Activated naive CD8-positive, alpha-beta T cell treated with anti-CD3 and anti-CD28 coated beads, Interleukin-2, amount 10 ng/mL, durations not matched to agents 7 days and 5 days (primary cell): ENCODE measurements around the gene DBNDD2. TPM values are rescaled to one million over a fixed set of nuclear protein-coding genes. Genes with fewer than 3 reads are reported as not detected.

Source experiments
- ATAC-seq: fragments of 150-1000 bp; cut with Tn5 transposase; one replicate; pipeline ENCODE4 v1.10.0; 2021; ENCODE audit warnings: low read depth, moderate library complexity
- POLR2A ChIA-PET: fragments of 350-600 bp; sonication (Branson Sonifier 250); formaldehyde crosslinking; loops from one replicate; lab custom pipeline; 2021; ENCODE audit warnings: antibody characterized with exemption; lab: Charles Lee
- DNase-seq: peaks from one replicate; pipeline ENCODE4 v3.0.0; 2021
- H3K27ac Mint-ChIP-seq: one replicate; pipeline ENCODE4 v1.8.0; 2022; ENCODE audit warnings: mild to moderate bottlenecking, mixed read lengths
- H3K27me3 Mint-ChIP-seq: one replicate; pipeline ENCODE4 v1.8.0; 2022; ENCODE audit warnings: mild to moderate bottlenecking, moderate library complexity, mixed read lengths
- H3K36me3 Mint-ChIP-seq: one replicate; pipeline ENCODE4 v1.8.0; 2021; ENCODE audit warnings: mild to moderate bottlenecking, mixed read lengths
- H3K4me1 Mint-ChIP-seq: one replicate; pipeline ENCODE4 v1.8.0; 2021; ENCODE audit warnings: mixed read lengths
- H3K4me3 Mint-ChIP-seq: one replicate; pipeline ENCODE4 v1.8.0; 2022; ENCODE audit warnings: mild to moderate bottlenecking, moderate library complexity, mixed read lengths
- H3K9me3 Mint-ChIP-seq: one replicate; pipeline ENCODE4 v1.8.0; 2021; ENCODE audit warnings: mixed read lengths
- microRNA-seq: library from miRNA; unstranded; fragments of <30 nt; microRNA quantifications from one replicate; pipeline ENCODE4 v1.2.0, GENCODE V29; 2022
- total RNA-seq, 2 experiments: library from RNA; stranded (reverse); gene quantifications; one replicate each; pipeline ENCODE4 v1.2.3, GENCODE V29; 2021

The DBNDD2 gene
- total RNA-seq, 2 experiments from 2014 or later = 21.1 TPM

GRCh38 chr20:45452238-45452637 is 44.1 kb downstream of the DBNDD2 start:
- POLR2A ChIA-PET = no interaction called here
- H3K36me3 Mint-ChIP-seq = no peaks in the 10 kb centered on the region
- no peak overlapping the region for H3K4me3 Mint-ChIP-seq

GRCh38 chr20:45452772-45453691 is 44.9 kb downstream of the DBNDD2 start:
- POLR2A ChIA-PET = no interaction called here
- Mint-ChIP-seq H3K27ac (no peak overlapping the region), H3K4me1 (peaks cover 3% of the 10 kb centered on the region), H3K4me3 (no peak overlapping the region), H3K36me3 (no peaks in the 10 kb centered on the region), H3K9me3 (no peaks in the 10 kb centered on the region), H3K27me3 (peaks cover 3% of the 10 kb centered on the region)
- DNase-seq = no peak
- ATAC-seq = no peak

More at GRCh38 chr20:45452238-45452637, 44.1 kb downstream of the DBNDD2 start:
- no peak overlapping the region for H3K27ac Mint-ChIP-seq
- H3K4me1 Mint-ChIP-seq = peaks cover 4% of the 10 kb centered on the region
- no peak for ATAC-seq
- DNase-seq = no peak
- H3K27me3 Mint-ChIP-seq = peaks cover 5% of the 10 kb centered on the region
- no peaks in the 10 kb centered on the region for H3K9me3 Mint-ChIP-seq

GRCh38 chr20:45456632-45457031 is 48.5 kb downstream of the DBNDD2 start:
- Mint-ChIP-seq H3K9me3 (no peaks in the 10 kb centered on the region), H3K27me3 (no peaks in the 10 kb centered on the region), H3K4me3 (no peak overlapping the region), H3K4me1 (no peaks in the 10 kb centered on the region), H3K27ac (no peak overlapping the region), H3K36me3 (no peaks in the 10 kb centered on the region)
- DNase-seq (no peak), ATAC-seq (no peak)
- POLR2A ChIA-PET = interaction anchor here (1.1 kb wide), 1 partner anchor 314 kb away, joined by 3 read pairs; no protein-coding TSS in a partner anchor

GRCh38 chr20:45459606-45460005 is 51.5 kb downstream of the DBNDD2 start:
- Mint-ChIP-seq H3K36me3 (no peaks in the 10 kb centered on the region), H3K4me1 (no peaks in the 10 kb centered on the region), H3K27ac (no peak overlapping the region), H3K4me3 (no peak overlapping the region), H3K27me3 (peaks cover 3% of the 10 kb centered on the region), H3K9me3 (no peaks in the 10 kb centered on the region)
- DNase-seq = no peak
- POLR2A ChIA-PET = no interaction called here
- no peak for ATAC-seq

Small RNA genes lying within 50 kb of the gene (microRNA-seq; reads per million reads assigned to microRNA genes)
- 2.8 reads per million for gene MIR6812

Other genes starting within 250 kb of the DBNDD2 start
- not detected for gene PI3, start 233.4 kb upstream of the DBNDD2 start, total RNA-seq
- not detected for gene SEMG1, start 201.3 kb upstream of the DBNDD2 start, total RNA-seq
- gene SEMG2, start 186.9 kb upstream of the DBNDD2 start, total RNA-seq = not detected
- not detected for gene SLPI, start 153.7 kb upstream of the DBNDD2 start, total RNA-seq
- gene RBPJL, start 101.4 kb upstream of the DBNDD2 start, total RNA-seq = not detected
- gene MATN4, start 100.0 kb upstream of the DBNDD2 start, total RNA-seq = under 1 TPM; 0.14 to 0.30 TPM
- 1 to 10 TPM; 7.0 to 7.1 TPM for gene SDC4, start 59.9 kb upstream of the DBNDD2 start, total RNA-seq
- gene SYS1, start 45.1 kb upstream of the DBNDD2 start, total RNA-seq = 10 to 100 TPM; 34.9 to 38.6 TPM
- not detected for gene TP53TG5, start 30.0 kb upstream of the DBNDD2 start, total RNA-seq
- gene PIGT, start 7.9 kb downstream of the DBNDD2 start, total RNA-seq = 10 to 100 TPM; 64.9 to 72.7 TPM
- not detected for gene WFDC2, start 61.5 kb downstream of the DBNDD2 start, total RNA-seq
- gene SPINT3, start 107.3 kb downstream of the DBNDD2 start, total RNA-seq = not detected
- not detected for gene WFDC6, start 131.2 kb downstream of the DBNDD2 start, total RNA-seq
- gene EPPIN, start 139.1 kb downstream of the DBNDD2 start, total RNA-seq = not detected
- not detected for gene WFDC8, start 171.0 kb downstream of the DBNDD2 start, total RNA-seq
- not detected for gene WFDC10A, start 221.4 kb downstream of the DBNDD2 start, total RNA-seq
- not detected for gene WFDC9, start 223.0 kb downstream of the DBNDD2 start, total RNA-seq